Activated T-cell treated with anti-CD3 and anti-CD28 coated beads, Interleukin-2, amount 50 U/mL, for 4 hours (primary cell): ENCODE measurements around the gene SCN11A. TPM values are rescaled to one million over a fixed set of nuclear protein-coding genes. Genes with fewer than 3 reads are reported as not detected.

Source experiments
- ATAC-seq, 2 donors: fragments of 200-7000 bp; cut with Tn5 transposase; one replicate each; pipeline ENCODE4 v1.10.0; 2021
- DNase-seq: peaks from one replicate; pipeline ENCODE4 v3.0.0-alpha.2; 2020
- H3K27me3 Mint-ChIP-seq: one replicate; pipeline ENCODE4 v1.8.0; 2021; ENCODE audit warnings: low read depth, mixed read lengths
- H3K36me3 Mint-ChIP-seq: one replicate; pipeline ENCODE4 v1.8.0; 2022; ENCODE audit warnings: mixed read lengths; ENCODE audit not compliant: insufficient read depth
- H3K4me1 Mint-ChIP-seq: one replicate; pipeline ENCODE4 v1.8.0; 2021; ENCODE audit warnings: low read depth, mixed read lengths
- H3K4me3 Mint-ChIP-seq: one replicate; pipeline ENCODE4 v1.8.0; 2021; ENCODE audit warnings: mild to moderate bottlenecking, moderate library complexity, mixed read lengths
- H3K9me3 Mint-ChIP-seq: one replicate; pipeline ENCODE4 v1.8.0; 2021; ENCODE audit warnings: mixed read lengths
- total RNA-seq, 3 donors: library from RNA; stranded (reverse); gene quantifications; one replicate each; pipeline ENCODE4 v1.2.1, GENCODE V29; 2021

Gene SCN11A
- total RNA-seq, 3 donors from 2014 or later = not detected

DNA sequence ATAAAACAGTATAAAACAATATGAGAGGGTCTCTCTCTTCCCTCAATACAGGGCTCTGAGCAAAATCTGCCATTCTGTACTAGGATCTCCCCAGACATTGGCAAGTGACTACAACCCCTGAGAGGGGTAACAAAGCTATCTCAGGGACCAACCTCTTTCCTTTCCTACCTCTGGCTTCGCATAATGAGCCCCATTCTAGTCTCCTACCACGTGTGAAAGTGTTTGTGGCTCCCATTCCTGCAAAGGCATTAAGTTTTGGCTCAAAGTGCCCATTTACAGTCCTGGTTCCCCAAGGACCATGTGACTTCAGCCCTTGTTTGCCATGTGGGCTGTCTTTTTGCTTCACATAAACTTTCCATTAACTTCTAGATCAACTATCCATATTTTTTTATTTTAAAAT, 46.4 kb downstream of the SCN11A start:
- ATAC-seq = no peak
- Mint-ChIP-seq H3K4me3 (no peak overlapping the region), H3K36me3 (no peaks in the 10 kb centered on the region), H3K27me3 (peaks cover 16% of the 10 kb centered on the region), H3K9me3 (no peaks in the 10 kb centered on the region), H3K4me1 (no peaks in the 10 kb centered on the region)
- DNase-seq = no peak

Other genes with a start within 250 kb of the SCN11A start
- not detected for gene SCN10A, start 235.7 kb downstream of the SCN11A start, total RNA-seq
- gene WDR48, start 72 bp upstream of the SCN11A start, total RNA-seq = 10 to 100 TPM; 26.2 to 31.3 (median 29.8) TPM
- 10 to 100 TPM; 31.8 to 34.7 (median 33.0) TPM for gene GORASP1, start 55.7 kb upstream of the SCN11A start, total RNA-seq
- 1 to 10 TPM in 2 of 3 donors, under 1 TPM in 1; 0.84 to 1.1 (median 1.0) TPM for gene TTC21A, start 55.7 kb upstream of the SCN11A start, total RNA-seq
- gene CSRNP1, start 101.6 kb upstream of the SCN11A start, total RNA-seq = 10 to 100 TPM; 88.9 to 96.6 (median 95.1) TPM
- 10 to 100 TPM; 13.1 to 20.6 (median 18.2) TPM for gene XIRP1, start 140.7 kb upstream of the SCN11A start, total RNA-seq
- gene CX3CR1, start 228.1 kb upstream of the SCN11A start, total RNA-seq = under 1 TPM; 0.32 to 0.73 (median 0.40) TPM